Lower leg skin (tissue), 3 donors: ENCODE measurements around the gene SCYGR3.

Experiments
- CTCF ChIP-seq, 3 donors: fragments of 450-650 bp; IDR thresholded peaks; one replicate each; pipeline ENCODE4 v1.5.1; 2016; ENCODE audit warnings: antibody characterized with exemption in 3 of 3, mild to moderate bottlenecking in 3 of 3, moderate library complexity in 2 of 3
- POLR2A ChIP-seq, 2 donors: fragments of 450-650 bp; IDR thresholded peaks; one replicate each; pipeline ENCODE4 v1.6.1; 2016 to 2017; ENCODE audit warnings: antibody characterized with exemption in 2 of 2, mild to moderate bottlenecking in 1 of 2, moderate library complexity in 1 of 2

GRCh38 chr2:227632827-227633226, 18.2 kb upstream of the SCYGR3 start:
- TF ChIP-seq CTCF (IDR thresholded peaks at IDR 0.05) (no peak), POLR2A (IDR thresholded peaks at IDR 0.05) (no peak)
